K562 (cell line): ENCODE data around the gene DEGS2. TPM values are rescaled to one million over a fixed set of nuclear protein-coding genes. Genes with fewer than 3 reads are reported as not detected.
A peak's percentile ranks its signal among the peaks of the same experiment; 100 is the strongest.

Experiments
- DDX20 ChIP-seq: fragments of 450-650 bp; IDR thresholded peaks from 2 replicates; pipeline ENCODE4 v1.6.1; 2016; ENCODE audit warnings: missing genetic modification characterization, low read depth, mild to moderate bottlenecking, missing compliant biosample characterization, moderate library complexity
- EP400 ChIP-seq: fragments of 450-650 bp; IDR thresholded peaks from 2 replicates; pipeline ENCODE4 v1.6.1; 2017; ENCODE audit warnings: antibody characterized with exemption, mild to moderate bottlenecking, moderate library complexity
- ETV5 ChIP-seq: sonication (generic); formaldehyde crosslinking; IDR thresholded peaks from 2 replicates; pipeline ENCODE4 v1.4.0; 2020; ENCODE audit warnings: low read depth, mild to moderate bottlenecking, missing genetic modification reagents
- FOXJ3 ChIP-seq: sonication (generic); formaldehyde crosslinking; IDR thresholded peaks from 2 replicates; pipeline ENCODE4 v1.4.0; 2020; ENCODE audit warnings: mild to moderate bottlenecking, missing genetic modification reagents
- KAT7 ChIP-seq: sonication (generic); formaldehyde crosslinking; IDR thresholded peaks from 2 replicates; pipeline ENCODE4 v1.8.0; 2022; ENCODE audit warnings: missing genetic modification reagents, mild to moderate bottlenecking, borderline replicate concordance
- TAL1 ChIP-seq: fragments of 450-650 bp; IDR thresholded peaks from 2 replicates; pipeline ENCODE4 v1.6.1; 2016; ENCODE audit warnings: mild to moderate bottlenecking
- ZNF830 ChIP-seq: fragments of 250-450 bp; sonication (Bioruptor Pico); IDR thresholded peaks from 2 replicates; pipeline ENCODE4 v1.5.0; 2021; ENCODE audit warnings: mild to moderate bottlenecking
- polyA plus RNA-seq, 8 experiments: library from polyadenylated mRNA; depleted of rRNA in 4 of 8; stranded (reverse) in 5 of 8; unstranded in 3 of 8; fragments of >200 nt; fragmentation: Nextera tagmentation in 2 of 8; fragmentation: Illumina TruSeq in 1 of 8; extraction: Ambion mirVana in 2 of 8; extraction: Trizol in 1 of 8; gene quantifications; 2 replicates each; pipeline versions ENCODE4 v1.2.1 to v1.2.3, GENCODE V29; 2011 to 2014; ENCODE audit warnings: inconsistent platforms in 1 of 8, missing spikeins in 1 of 8
- total RNA-seq, 7 experiments: library from RNA; depleted of rRNA in 6 of 7; stranded (reverse); fragments of >200 nt in 6 of 7; fragmentation: Illumina TruSeq in 2 of 7; extraction: Trizol in 2 of 7; gene quantifications; 2 replicates each; pipeline versions ENCODE4 v1.2.1 to v1.2.3, GENCODE V29; 2011 to 2021; ENCODE audit warnings: low replicate concordance in 1 of 7
- TF ChIP-seq, protein P1 (sequence below), 2 experiments: fragments of 450-650 bp in 1 of 2; sonication (generic) in 1 of 2; formaldehyde crosslinking in 1 of 2; IDR thresholded peaks; 2 replicates each; pipeline versions ENCODE4 v1.7.1 to v1.9.0; 2016 to 2022; ENCODE audit warnings: inconsistent platforms in 1 of 2, mild to moderate bottlenecking in 1 of 2, missing genetic modification reagents in 1 of 2
- TF ChIP-seq, protein P2 (sequence below): fragments of 200-800 bp; sonication (Bioruptor generic); IDR thresholded peaks from 2 replicates; pipeline ENCODE4 v1.6.1; 2017; ENCODE audit warnings: missing genetic modification characterization, missing compliant biosample characterization
- TF ChIP-seq, protein P3 (sequence below): fragments of 450-650 bp; IDR thresholded peaks from 2 replicates; pipeline ENCODE4 v1.6.1; 2017; ENCODE audit warnings: antibody characterized with exemption, mild to moderate bottlenecking
- TF ChIP-seq, protein P4 (sequence below): sonication (generic); formaldehyde crosslinking; IDR thresholded peaks from 2 replicates; pipeline ENCODE4 v1.8.0; 2022; ENCODE audit warnings: missing genetic modification reagents, mild to moderate bottlenecking, borderline replicate concordance

The DEGS2 gene
- total and polyA plus RNA-seq, 9 of the 15 experiments (the other 6 are each of a cell fraction or from before 2014, with no cell fraction given), result 0.22 to 2.9 (median 0.70) TPM

DNA sequence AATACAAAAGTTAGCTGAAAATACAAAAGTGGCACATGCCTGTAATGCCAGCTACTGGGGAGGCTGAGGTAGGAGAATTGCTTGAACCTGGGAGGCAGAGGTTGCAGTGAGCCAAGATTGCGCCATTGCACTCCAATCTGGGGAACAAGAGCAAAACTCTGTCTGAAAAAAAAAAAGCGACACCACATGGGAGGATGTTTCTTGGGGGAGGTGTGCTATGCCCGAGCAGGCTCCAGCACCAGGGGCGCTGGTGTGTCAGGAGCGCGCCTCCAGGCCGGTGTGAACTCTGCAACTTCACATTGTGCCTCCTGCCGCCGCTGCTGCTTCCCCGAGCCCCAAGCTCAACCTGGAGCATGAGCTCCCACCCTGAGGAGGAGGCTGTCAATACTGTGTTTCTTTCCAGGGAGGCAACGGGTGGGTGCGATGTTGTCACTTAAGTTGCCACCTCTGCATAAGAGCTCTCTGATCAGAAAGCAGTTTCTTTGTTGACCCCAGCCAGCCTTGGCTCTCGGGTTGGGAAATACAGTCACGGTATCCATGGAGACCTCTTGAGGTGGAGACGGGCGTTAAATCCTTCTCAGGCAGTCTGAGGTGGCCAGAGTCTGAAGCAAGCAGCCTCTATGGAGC lies 18.9 kb downstream of the DEGS2 start (continued):
- TF ChIP-seq, protein P1, sequence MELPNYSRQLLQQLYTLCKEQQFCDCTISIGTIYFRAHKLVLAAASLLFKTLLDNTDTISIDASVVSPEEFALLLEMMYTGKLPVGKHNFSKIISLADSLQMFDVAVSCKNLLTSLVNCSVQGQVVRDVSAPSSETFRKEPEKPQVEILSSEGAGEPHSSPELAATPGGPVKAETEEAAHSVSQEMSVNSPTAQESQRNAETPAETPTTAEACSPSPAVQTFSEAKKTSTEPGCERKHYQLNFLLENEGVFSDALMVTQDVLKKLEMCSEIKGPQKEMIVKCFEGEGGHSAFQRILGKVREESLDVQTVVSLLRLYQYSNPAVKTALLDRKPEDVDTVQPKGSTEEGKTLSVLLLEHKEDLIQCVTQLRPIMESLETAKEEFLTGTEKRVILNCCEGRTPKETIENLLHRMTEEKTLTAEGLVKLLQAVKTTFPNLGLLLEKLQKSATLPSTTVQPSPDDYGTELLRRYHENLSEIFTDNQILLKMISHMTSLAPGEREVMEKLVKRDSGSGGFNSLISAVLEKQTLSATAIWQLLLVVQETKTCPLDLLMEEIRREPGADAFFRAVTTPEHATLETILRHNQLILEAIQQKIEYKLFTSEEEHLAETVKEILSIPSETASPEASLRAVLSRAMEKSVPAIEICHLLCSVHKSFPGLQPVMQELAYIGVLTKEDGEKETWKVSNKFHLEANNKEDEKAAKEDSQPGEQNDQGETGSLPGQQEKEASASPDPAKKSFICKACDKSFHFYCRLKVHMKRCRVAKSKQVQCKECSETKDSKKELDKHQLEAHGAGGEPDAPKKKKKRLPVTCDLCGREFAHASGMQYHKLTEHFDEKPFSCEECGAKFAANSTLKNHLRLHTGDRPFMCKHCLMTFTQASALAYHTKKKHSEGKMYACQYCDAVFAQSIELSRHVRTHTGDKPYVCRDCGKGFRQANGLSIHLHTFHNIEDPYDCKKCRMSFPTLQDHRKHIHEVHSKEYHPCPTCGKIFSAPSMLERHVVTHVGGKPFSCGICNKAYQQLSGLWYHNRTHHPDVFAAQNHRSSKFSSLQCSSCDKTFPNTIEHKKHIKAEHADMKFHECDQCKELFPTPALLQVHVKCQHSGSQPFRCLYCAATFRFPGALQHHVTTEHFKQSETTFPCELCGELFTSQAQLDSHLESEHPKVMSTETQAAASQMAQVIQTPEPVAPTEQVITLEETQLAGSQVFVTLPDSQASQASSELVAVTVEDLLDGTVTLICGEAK (IDR thresholded peaks at IDR 0.05), result no peak
- TF ChIP-seq, protein P1 (CRISPR knock-in tag; IDR thresholded peaks at IDR 0.05), result no peak
- TF ChIP-seq ETV5 (0 out of 2 replicates have a peak, but pooled peaks have one; percentile 33), KAT7 (CRISPR knock-in tag) (no peak), EP400 (no peak; the same call in 1 of the 2 replicates), FOXJ3 (CRISPR knock-in tag) (no peak), ZNF830 (CRISPR knock-in tag) (no peak), TAL1 (0 out of 2 replicates have a peak, but pooled peaks have one; percentile 23), DDX20 (tag) (no peak)
- TF ChIP-seq, protein P2, sequence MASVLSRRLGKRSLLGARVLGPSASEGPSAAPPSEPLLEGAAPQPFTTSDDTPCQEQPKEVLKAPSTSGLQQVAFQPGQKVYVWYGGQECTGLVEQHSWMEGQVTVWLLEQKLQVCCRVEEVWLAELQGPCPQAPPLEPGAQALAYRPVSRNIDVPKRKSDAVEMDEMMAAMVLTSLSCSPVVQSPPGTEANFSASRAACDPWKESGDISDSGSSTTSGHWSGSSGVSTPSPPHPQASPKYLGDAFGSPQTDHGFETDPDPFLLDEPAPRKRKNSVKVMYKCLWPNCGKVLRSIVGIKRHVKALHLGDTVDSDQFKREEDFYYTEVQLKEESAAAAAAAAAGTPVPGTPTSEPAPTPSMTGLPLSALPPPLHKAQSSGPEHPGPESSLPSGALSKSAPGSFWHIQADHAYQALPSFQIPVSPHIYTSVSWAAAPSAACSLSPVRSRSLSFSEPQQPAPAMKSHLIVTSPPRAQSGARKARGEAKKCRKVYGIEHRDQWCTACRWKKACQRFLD (CRISPR knock-in tag), result 0 out of 2 replicates have a peak, but pooled peaks have one; percentile 45
- TF ChIP-seq, protein P3, sequence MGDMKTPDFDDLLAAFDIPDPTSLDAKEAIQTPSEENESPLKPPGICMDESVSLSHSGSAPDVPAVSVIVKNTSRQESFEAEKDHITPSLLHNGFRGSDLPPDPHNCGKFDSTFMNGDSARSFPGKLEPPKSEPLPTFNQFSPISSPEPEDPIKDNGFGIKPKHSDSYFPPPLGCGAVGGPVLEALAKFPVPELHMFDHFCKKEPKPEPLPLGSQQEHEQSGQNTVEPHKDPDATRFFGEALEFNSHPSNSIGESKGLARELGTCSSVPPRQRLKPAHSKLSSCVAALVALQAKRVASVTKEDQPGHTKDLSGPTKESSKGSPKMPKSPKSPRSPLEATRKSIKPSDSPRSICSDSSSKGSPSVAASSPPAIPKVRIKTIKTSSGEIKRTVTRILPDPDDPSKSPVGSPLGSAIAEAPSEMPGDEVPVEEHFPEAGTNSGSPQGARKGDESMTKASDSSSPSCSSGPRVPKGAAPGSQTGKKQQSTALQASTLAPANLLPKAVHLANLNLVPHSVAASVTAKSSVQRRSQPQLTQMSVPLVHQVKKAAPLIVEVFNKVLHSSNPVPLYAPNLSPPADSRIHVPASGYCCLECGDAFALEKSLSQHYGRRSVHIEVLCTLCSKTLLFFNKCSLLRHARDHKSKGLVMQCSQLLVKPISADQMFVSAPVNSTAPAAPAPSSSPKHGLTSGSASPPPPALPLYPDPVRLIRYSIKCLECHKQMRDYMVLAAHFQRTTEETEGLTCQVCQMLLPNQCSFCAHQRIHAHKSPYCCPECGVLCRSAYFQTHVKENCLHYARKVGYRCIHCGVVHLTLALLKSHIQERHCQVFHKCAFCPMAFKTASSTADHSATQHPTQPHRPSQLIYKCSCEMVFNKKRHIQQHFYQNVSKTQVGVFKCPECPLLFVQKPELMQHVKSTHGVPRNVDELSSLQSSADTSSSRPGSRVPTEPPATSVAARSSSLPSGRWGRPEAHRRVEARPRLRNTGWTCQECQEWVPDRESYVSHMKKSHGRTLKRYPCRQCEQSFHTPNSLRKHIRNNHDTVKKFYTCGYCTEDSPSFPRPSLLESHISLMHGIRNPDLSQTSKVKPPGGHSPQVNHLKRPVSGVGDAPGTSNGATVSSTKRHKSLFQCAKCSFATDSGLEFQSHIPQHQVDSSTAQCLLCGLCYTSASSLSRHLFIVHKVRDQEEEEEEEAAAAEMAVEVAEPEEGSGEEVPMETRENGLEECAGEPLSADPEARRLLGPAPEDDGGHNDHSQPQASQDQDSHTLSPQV, result peak; percentile 77
- TF ChIP-seq, protein P4, sequence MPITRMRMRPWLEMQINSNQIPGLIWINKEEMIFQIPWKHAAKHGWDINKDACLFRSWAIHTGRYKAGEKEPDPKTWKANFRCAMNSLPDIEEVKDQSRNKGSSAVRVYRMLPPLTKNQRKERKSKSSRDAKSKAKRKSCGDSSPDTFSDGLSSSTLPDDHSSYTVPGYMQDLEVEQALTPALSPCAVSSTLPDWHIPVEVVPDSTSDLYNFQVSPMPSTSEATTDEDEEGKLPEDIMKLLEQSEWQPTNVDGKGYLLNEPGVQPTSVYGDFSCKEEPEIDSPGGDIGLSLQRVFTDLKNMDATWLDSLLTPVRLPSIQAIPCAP (CRISPR knock-in tag), result no peak
